K562 (cell line): ENCODE data around the gene TNIK. TPM values are rescaled to one million over a fixed set of nuclear protein-coding genes. Genes with fewer than 3 reads are reported as not detected.

Experiments
- CUX1 ChIP-seq: fragments of 200-800 bp; sonication (Bioruptor generic); IDR thresholded peaks from 2 replicates; pipeline ENCODE4 v1.6.1; 2016; ENCODE audit warnings: missing genetic modification characterization, missing compliant biosample characterization
- E2F8 ChIP-seq: fragments of 450-650 bp; IDR thresholded peaks from 2 replicates; pipeline ENCODE4 v1.7.1; 2018; ENCODE audit warnings: mild to moderate bottlenecking, low read depth; ENCODE audit not compliant: partially characterized antibody
- EP300 ChIP-seq: IDR thresholded peaks from 2 replicates; pipeline ENCODE4 v1.6.1; 2012; ENCODE audit warnings: low read length, improper control_type of control experiment
- FOXM1 ChIP-seq, 2 experiments: fragments of 450-650 bp in 1 of 2; sonication (generic) in 1 of 2; formaldehyde crosslinking in 1 of 2; IDR thresholded peaks; 2 replicates each; pipeline versions ENCODE4 v1.6.1 to v1.9.0; 2017 to 2022; ENCODE audit warnings: low read depth in 2 of 2, mild to moderate bottlenecking in 2 of 2, missing genetic modification reagents in 1 of 2, moderate library complexity in 1 of 2
- HDAC2 ChIP-seq: fragments of 450-650 bp; IDR thresholded peaks from 2 replicates; pipeline ENCODE4 v1.6.1; 2016; ENCODE audit warnings: mild to moderate bottlenecking
- HMGN3 ChIP-seq: IDR thresholded peaks from 2 replicates; pipeline ENCODE4 v1.6.1; 2011; ENCODE audit warnings: borderline replicate concordance, low read depth, mild to moderate bottlenecking, mixed read lengths, low read length; ENCODE audit not compliant: insufficient read length; ENCODE audit errors: extremely low read depth
- KDM1A ChIP-seq, 2 experiments: fragments of 450-650 bp; IDR thresholded peaks; 2 replicates each; pipeline ENCODE4 v1.6.1; 2016; ENCODE audit warnings: mild to moderate bottlenecking in 2 of 2
- MEIS2 ChIP-seq: fragments of 450-650 bp; IDR thresholded peaks from 2 replicates; pipeline ENCODE4 v1.6.1; 2014; ENCODE audit warnings: mild to moderate bottlenecking; ENCODE audit not compliant: partially characterized antibody
- NFRKB ChIP-seq: fragments of 450-650 bp; IDR thresholded peaks from 2 replicates; pipeline ENCODE4 v1.6.1; 2016; ENCODE audit warnings: low read depth
- NRF1 ChIP-seq, 2 experiments: fragments of 450-650 bp; IDR thresholded peaks in 1 of 2; conservative IDR thresholded peaks in 1 of 2; 2 replicates each; pipeline ENCODE4 v1.6.1; 2014; ENCODE audit warnings: mild to moderate bottlenecking in 2 of 2
- RB1 ChIP-seq: fragments of 450-650 bp; IDR thresholded peaks from 2 replicates; pipeline ENCODE4 v1.6.1; 2017; ENCODE audit warnings: low read depth, mild to moderate bottlenecking
- SMARCA4 ChIP-seq: fragments of 450-650 bp; IDR thresholded peaks from 2 replicates; pipeline ENCODE4 v1.6.1; 2016
- STAT5A ChIP-seq: IDR thresholded peaks from 2 replicates; pipeline ENCODE4 v1.6.1; 2012; ENCODE audit warnings: low read length, inconsistent platforms, borderline replicate concordance
- VEZF1 ChIP-seq: fragments of 200-800 bp; sonication (Bioruptor generic); IDR thresholded peaks from 2 replicates; pipeline ENCODE4 v1.6.1; 2017; ENCODE audit warnings: missing genetic modification characterization, missing compliant biosample characterization
- ZBED1 ChIP-seq: IDR thresholded peaks from 2 replicates; pipeline ENCODE4 v1.6.1; 2014
- ZNF41 ChIP-seq: fragments of 250-450 bp; sonication (Bioruptor Pico); conservative IDR thresholded peaks from 2 replicates; pipeline ENCODE4 v1.4.0; 2020; ENCODE audit warnings: mild to moderate bottlenecking
- polyA plus RNA-seq, 8 experiments: library from polyadenylated mRNA; depleted of rRNA in 4 of 8; stranded (reverse) in 5 of 8; unstranded in 3 of 8; fragments of >200 nt; fragmentation: Nextera tagmentation in 2 of 8; fragmentation: Illumina TruSeq in 1 of 8; extraction: Ambion mirVana in 2 of 8; extraction: Trizol in 1 of 8; gene quantifications; 2 replicates each; pipeline versions ENCODE4 v1.2.1 to v1.2.3, GENCODE V29; 2011 to 2014; ENCODE audit warnings: inconsistent platforms in 1 of 8, missing spikeins in 1 of 8
- total RNA-seq, 7 experiments: library from RNA; depleted of rRNA in 6 of 7; stranded (reverse); fragments of >200 nt in 6 of 7; fragmentation: Illumina TruSeq in 2 of 7; extraction: Trizol in 2 of 7; gene quantifications; 2 replicates each; pipeline versions ENCODE4 v1.2.1 to v1.2.3, GENCODE V29; 2011 to 2021; ENCODE audit warnings: low replicate concordance in 1 of 7
- TF ChIP-seq, protein P1 (sequence below): sonication (generic); formaldehyde crosslinking; IDR thresholded peaks from 2 replicates; pipeline ENCODE4 v1.9.0; 2022; ENCODE audit warnings: mild to moderate bottlenecking, missing genetic modification reagents
- TF ChIP-seq, protein P2 (sequence below): fragments of 450-650 bp; formaldehyde crosslinking; IDR thresholded peaks from 2 replicates; pipeline ENCODE4 v1.4.0; 2022; ENCODE audit warnings: mild to moderate bottlenecking, moderate library complexity

The TNIK gene
- total and polyA plus RNA-seq, 9 of the 15 experiments (the other 6 are each of a cell fraction or from before 2014, with no cell fraction given): 6.6 to 39.0 (median 24.7) TPM

DNA sequence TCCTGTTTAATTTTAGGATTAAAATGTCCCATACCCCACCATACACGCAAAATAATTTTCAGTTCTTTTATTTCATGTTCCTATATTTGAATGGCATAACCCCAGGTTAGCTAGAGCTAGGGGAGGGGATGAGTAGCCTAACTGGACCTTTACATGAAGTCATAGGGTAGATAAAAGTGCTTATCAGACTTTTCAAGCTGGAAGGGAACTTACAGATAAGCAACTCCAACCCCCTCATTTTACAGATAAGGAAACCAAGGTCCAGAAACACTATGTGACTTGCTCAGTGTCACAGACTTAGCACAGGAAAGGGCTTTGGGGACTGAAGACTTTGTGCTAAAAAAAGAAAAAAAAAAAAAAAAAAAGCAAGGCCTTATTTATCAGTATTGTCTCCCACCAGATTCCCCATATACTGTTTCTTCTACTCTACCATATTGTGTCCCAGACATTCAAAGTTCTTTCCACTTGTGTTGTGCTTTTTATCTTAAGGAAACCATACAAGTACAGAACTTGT lies 10.6 kb upstream of the TNIK start (continued):
- TF ChIP-seq CUX1 (CRISPR knock-in tag) (0 out of 2 replicates have a peak, but pooled peaks have one; percentile 55), KDM1A (IDR thresholded peaks at IDR 0.05) (peak; percentile 89 to 94), E2F8 (peak; percentile 15), SMARCA4 (peak; percentile 100), EP300 (peak; percentile 100), STAT5A (peak; percentile 91), HDAC2 (peak; percentile 94), NFRKB (0 out of 2 replicates have a peak, but pooled peaks have one; percentile 14), VEZF1 (CRISPR knock-in tag) (peak; percentile 83), HMGN3 (peak; percentile 98), MEIS2 (peak; percentile 48), ZBED1 (peak; percentile 76; the same call in 1 of the 2 replicates), RB1 (peak; percentile 63), NRF1 (conservative IDR thresholded peaks at IDR 0.05 in 1 of 2, IDR thresholded peaks at IDR 0.05 in 1 of 2) (0 out of 4 replicates have a peak, but pooled peaks of 1 of the 2 experiments have one; percentile 25), FOXM1 (IDR thresholded peaks at IDR 0.05; ENCODE audit: low read depth) (peak; percentile 97), FOXM1 (CRISPR knock-in tag; IDR thresholded peaks at IDR 0.05; ENCODE audit: low read depth) (no peak), ZNF41 (CRISPR knock-in tag) (no peak)
- TF ChIP-seq, protein P1, sequence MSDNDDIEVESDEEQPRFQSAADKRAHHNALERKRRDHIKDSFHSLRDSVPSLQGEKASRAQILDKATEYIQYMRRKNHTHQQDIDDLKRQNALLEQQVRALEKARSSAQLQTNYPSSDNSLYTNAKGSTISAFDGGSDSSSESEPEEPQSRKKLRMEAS (CRISPR knock-in tag): no peak
- TF ChIP-seq, protein P2, sequence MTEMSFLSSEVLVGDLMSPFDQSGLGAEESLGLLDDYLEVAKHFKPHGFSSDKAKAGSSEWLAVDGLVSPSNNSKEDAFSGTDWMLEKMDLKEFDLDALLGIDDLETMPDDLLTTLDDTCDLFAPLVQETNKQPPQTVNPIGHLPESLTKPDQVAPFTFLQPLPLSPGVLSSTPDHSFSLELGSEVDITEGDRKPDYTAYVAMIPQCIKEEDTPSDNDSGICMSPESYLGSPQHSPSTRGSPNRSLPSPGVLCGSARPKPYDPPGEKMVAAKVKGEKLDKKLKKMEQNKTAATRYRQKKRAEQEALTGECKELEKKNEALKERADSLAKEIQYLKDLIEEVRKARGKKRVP (CRISPR knock-in tag): 0 out of 2 replicates have a peak, but pooled peaks have one; percentile 28
